ENCODE data around the gene WARS2. TPM values are rescaled to one million over a fixed set of nuclear protein-coding genes. Genes with fewer than 3 reads are reported as not detected.
"Not testable (repeated sequence)": the region's sequence is repeated elsewhere in the genome, so short reads cannot be mapped to it uniquely, and the experiment has no call there.

Gene WARS2
- 8.1 and 10.4 TPM in 2 replicates for total RNA-seq (2014; rRNA removed; shearing (Covaris generic))

DNA sequence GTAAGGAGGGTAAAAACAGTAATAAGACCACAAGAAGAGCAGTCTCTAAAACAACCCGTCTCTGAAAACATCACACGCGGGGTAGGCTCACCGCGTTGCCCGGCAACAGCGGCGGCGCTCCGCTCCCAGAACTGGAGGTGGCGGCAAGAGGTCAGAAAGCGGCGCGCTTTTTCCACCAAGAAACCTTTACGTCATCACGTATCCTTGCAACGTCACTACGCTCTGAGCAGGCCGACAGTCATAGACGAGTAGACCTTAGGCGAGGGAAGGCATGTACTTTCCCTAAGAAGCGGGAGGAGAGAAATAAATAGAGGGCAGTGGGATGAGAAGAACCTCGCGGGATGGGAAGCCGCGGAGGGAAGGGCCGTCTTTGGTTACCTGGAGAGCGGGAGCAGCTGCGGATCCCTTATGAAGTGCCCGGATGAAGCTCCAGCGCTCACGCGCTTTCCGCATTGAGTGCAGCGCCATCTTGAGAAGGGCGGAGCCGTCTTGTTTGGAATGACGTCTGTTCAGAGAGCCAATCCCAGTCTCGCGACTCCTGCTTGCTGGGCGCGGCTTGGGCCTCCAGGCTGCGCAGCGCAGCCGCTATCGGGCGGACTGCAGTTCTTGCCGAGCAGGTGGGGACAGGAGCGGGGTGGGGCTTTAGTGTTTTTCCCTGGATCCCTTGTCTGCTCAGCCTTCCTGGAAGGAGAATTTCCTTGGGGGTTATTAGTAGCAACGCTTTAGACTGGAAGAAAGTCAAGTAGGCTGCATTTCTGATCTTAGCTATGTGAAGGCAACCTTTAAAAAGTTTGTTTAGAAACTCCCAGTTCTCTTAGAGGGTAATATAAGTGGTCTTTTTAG is at the start of gene WARS2:
Gene WARS2, minus strand, starts transcription at position 477 of the 843 bp plus-strand sequence. Its CDS starts 9 bp downstream, at position 468.
- DNase-seq (ENCODE audit: low spot score): peak; percentile 95

GRCh38 chr1:119188926-119189325 is 48.5 kb upstream of the WARS2 start:
- no peak for DNase-seq (ENCODE audit: low spot score)

GRCh38 chr1:119187416-119187815 is 47.0 kb upstream of the WARS2 start:
- no peak for DNase-seq (ENCODE audit: low spot score)

DNA sequence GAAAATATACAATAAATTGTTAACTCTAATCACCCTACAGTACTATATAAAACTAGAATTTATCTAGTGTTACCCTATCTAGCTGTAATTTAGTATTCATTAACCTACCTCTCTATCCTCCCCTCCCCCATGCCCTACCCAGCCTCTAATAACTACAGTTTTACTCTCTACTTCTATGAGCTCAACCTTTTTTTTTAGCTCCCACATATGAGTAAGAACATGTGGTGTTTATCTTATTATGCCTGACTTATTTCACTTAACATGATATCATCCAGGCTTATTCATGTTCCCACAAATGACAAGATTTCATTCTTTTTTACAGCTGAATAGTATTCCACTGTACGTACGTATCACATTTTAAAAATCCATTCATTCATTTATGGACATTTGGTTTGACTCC is 46.0 kb upstream of the WARS2 start:
- no peak for DNase-seq (ENCODE audit: low spot score)

DNA sequence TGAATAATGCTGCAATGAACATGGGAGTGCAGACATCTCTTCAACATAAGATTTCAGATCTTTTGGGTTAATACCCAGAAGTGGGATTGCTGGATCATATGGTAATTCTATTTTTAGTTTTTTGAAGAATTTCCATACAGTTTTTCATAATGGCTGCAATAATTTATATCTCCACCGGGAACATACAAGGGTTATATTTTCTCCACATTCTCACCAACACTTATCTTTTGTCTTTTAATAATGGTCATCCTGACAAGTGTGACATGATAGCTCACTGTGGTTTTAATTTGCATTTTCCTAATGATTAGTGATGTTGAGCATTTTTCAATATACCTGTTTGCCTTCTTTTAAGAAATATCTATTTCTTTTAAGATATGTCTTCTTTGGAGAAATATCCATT is 44.5 kb upstream of the WARS2 start:
- no peak for DNase-seq (ENCODE audit: low spot score)

GRCh38 chr1:119181218-119181617 is 40.8 kb upstream of the WARS2 start:
- DNase-seq (ENCODE audit: low spot score): no peak

GRCh38 chr1:119179051-119179450 is 38.6 kb upstream of the WARS2 start:
- no peak for DNase-seq (ENCODE audit: low spot score)

DNA sequence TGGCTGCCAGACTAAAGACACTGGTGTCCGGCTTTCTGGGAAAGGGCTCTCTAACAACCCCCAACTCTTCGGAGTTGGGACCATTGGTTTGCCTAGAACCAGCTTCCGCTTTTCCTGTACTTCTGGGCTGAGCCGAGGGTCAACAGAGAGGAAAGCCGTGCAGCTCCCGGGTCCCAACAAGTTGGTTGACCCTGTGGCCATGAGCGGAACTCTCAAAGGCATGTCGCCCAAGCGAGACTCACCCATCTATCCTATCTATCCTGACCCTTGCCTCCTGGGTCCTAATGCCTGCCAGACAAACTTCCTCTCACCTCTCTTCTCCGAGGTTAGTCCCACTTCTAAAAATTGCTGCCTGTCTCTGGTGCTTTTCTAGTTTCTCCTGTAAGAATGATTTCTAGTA is 32.5 kb upstream of the WARS2 start:
- DNase-seq (ENCODE audit: low spot score): not testable (repeated sequence)

GRCh38 chr1:119171381-119172010 is 31.0 kb upstream of the WARS2 start:
- not testable (repeated sequence) for DNase-seq (ENCODE audit: low spot score)

DNA sequence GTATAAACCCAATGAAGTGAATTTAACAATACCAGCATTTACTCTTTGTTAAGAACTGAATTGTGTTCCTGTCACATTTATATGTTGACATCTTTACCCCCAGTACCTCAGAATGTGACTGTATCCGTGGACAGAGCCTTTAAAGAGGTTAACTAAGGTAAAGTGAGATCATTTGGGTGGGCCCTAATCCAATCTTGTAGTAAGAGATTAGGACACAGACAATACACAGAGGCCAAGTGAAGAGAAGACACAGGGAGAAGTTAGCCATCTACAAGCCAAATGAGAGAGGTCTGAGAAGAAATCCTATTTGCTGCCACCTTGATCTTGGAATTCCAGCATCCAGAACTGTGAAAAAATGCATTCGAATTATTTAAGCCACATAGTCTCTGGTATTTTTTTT is 22.9 kb upstream of the WARS2 start:
- no peak for DNase-seq (ENCODE audit: low spot score)

DNA sequence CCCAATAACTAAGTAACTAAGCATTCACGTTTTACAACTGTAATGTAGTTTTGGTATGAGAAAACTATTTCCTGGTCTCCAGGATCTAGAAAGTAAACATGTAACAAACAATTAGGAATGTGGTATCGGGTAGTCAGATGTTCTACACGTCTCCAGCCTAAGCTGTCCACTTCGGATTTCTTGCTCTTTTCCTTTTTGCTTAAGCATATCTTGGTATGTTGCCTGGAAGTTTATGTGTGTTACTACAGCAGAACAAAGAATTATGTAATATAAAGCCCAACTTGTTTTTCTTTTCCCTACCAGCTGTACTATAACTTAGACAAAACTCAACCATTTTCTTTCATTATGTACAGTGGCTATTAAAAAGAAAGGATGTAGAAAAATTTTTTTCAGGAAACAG is 20.4 kb upstream of the WARS2 start:
- DNase-seq (ENCODE audit: low spot score): no peak

- no peak for DNase-seq (ENCODE audit: low spot score)
Observed at GRCh38 chr1:119160409-119160808, 20.0 kb upstream of the WARS2 start.

- DNase-seq (ENCODE audit: low spot score): no peak
Observed at GRCh38 chr1:119159966-119160365, 19.5 kb upstream of the WARS2 start.

DNA sequence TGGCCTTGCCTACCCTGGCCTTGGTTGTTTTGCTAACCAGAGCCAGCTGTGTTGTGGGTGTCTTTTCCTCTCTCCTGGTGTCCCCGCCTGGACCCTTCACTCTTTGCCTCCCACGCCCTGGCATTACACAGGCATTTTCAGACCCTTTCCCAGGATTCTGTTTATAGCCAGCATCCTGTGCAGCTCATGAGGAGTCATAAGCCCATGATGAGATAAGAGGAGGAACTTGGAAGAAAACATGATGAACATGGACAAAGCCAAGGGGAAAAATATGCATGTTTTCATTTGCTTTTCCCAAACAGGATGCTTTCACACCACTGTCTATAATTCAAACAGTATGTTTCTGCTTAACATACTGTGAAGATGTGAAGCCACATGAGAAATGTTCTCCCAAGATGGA is 18.7 kb upstream of the WARS2 start:
- no peak for DNase-seq (ENCODE audit: low spot score)

DNA sequence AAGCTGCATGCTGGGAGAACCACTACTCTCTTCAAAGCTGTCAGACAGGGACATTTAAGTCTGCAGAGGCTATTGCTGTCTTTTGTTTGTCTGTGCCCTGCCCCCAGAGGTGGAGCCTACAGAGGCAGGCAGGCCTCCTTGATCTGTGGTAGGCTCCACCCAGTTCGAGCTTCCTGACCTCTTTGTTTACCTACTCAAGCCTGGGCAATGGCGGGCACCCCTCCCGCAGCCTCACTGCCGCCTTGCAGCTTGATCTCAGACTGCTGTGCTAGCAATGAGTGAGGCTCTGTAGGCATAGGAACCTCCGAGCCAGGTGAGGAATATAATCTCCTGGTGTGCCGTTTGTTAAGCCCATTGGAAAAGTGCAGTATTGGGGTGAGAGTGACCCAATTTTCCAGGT is 16.3 kb upstream of the WARS2 start:
- not testable (repeated sequence) for DNase-seq (ENCODE audit: low spot score)

DNA sequence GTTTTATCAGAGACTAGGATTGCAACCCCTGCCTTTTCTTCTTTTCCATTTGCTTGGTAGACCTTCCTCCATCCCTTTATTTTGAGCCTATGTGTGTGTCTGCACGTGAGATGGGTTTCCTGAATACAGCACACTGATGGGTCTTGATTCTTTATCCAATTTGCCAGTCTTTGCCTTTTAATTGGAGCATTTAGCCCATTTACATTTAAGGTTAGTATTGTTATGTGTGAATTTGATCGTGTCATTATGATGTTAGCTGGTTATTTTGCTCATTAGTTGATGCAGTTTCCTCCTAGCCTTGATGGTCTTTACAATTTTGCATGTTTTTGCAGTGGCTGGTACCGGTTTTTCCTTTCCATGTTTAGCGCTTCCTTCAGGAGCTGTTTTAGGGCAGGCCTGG is 14.6 kb upstream of the WARS2 start:
- not testable (repeated sequence) for DNase-seq (ENCODE audit: low spot score)

DNA sequence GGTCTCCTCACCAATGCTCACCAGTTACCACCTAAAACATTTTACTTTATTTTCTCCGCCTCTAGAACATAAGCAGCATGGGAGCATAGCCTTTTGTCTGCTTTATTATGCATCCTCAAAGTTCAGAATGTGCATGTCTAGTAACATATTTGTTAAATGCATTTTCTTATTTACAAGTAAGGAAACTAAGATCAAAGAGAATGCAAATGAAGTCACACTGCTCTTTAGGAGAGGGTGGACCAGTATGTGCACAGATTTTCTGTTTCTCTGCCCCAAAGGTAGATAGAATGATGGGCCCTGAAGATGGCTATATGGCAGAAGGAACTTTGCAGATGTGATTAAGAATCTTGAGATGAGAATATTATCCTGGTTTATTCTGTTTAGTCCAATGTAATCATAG is 9.7 kb upstream of the WARS2 start:
- DNase-seq (ENCODE audit: low spot score): no peak

DNA sequence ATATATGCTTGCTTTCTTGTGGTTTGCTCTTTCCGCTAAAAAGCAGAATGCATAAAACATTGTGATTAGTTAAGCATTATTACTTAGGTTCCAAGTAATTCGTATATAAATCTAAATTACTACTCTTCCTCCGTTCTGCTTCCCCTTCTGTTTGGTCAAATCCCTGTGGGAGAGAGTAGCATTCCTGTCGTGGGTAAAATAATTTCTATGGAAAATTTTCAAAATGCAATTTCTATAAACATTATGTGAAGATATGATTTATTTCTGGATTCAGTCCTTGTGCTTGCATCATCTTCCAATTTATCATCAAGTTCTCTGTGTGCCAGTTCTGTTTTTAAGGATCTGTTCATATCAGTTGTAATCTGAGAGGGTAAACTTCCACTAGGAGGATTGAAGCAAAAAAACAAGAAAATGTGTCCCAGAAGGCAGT is 7.2 kb upstream of the WARS2 start:
- no peak for DNase-seq (ENCODE audit: low spot score)

DNA sequence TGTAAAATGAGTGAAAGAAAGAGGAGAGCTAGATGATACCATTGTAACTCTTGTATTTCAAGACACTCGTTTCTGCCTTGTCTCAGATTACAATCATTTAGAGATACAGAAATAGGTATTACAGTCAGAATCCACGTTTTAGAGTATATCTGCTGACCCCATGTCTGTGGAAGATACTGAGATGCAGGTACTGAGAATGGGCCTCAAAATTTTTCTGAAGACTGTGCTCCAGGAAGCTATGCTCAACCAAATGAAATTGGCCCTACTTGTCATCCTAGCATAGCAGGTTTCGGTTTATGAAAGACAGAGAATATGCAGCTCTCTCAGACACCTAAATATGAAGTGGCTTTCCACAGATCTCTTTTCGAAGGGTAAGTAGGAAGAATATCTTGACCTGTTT is 6.0 kb upstream of the WARS2 start:
- DNase-seq (ENCODE audit: low spot score): no peak

GRCh38 chr1:119144813-119145212 is 4.4 kb upstream of the WARS2 start:
- DNase-seq (ENCODE audit: low spot score): no peak

DNA sequence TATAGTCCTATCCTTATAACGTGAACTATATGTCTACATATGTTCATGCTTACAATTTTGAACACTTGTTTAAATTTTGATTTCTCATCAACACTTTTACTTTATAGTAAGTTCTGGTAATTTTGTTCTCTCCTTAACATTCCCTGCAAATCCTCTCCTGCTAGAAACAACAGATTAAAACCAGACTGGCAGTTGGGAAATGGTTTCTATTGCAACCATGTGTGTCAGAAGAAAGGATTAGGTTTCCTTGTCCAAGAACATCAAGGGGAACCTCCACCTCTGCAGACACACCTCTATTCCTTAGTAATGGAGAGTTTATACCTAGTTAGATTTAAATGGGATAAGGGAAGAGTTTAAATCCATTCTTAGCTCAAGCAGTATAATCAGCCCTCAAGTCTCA is 3.3 kb upstream of the WARS2 start:
- no peak for DNase-seq (ENCODE audit: low spot score)

GRCh38 chr1:119141660-119142059 is 1.2 kb upstream of the WARS2 start:
- no peak for DNase-seq (ENCODE audit: low spot score)

DNA sequence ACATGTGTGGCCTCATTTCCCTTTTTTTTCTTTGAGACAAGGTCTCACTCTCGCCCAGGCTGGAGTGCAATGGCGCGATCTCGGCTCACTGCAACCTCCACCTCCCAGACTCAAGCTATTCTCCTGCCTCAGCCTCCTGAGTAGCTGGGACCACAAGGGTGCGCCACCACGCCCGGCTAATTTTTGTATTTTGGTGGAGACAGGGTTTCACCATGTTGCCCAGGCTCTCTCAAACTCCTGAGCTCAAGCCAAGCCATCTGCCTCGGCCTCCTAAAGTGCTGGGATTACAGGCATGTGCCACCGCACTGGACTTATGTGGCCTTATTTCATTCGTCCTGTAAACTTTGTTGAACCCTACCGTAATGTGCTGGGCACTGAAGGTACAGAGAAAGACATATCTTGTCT is 569 bp upstream of the WARS2 start:
- no peak for DNase-seq (ENCODE audit: low spot score)

GRCh38 chr1:119139857-119140176 is 636 bp downstream of the WARS2 start:
- DNase-seq (ENCODE audit: low spot score): no peak
